ENCODE results near the gene IL10RB. TPM values are rescaled to one million over a fixed set of nuclear protein-coding genes. Genes with fewer than 3 reads are reported as not detected.

The IL10RB gene
- total and polyA plus RNA-seq, 2 of the 13 experiments (the other 11 are each of a cell fraction or from before 2014, with no cell fraction given): 17.4 to 18.2 TPM

GRCh38 chr21:33230545-33231324 lies 35.4 kb upstream of the IL10RB start (continued):
- TF ChIP-seq TEF (CRISPR knock-in tag; IDR thresholded peaks at IDR 0.05) (no peak), SMYD3 (CRISPR knock-in tag; IDR thresholded peaks at IDR 0.05) (no peak), NR2F6 (IDR thresholded peaks at IDR 0.05) (peak; percentile 55), NR2F6 (CRISPR knock-in tag; IDR thresholded peaks at IDR 0.05) (no peak), E2F1 (CRISPR knock-in tag; IDR thresholded peaks at IDR 0.05) (no peak), ZFP91 (CRISPR knock-in tag; IDR thresholded peaks at IDR 0.05; ENCODE audit: borderline replicate concordance) (peak; percentile 67; the same call in 1 of the 2 replicates), POLR2AphosphoS2 (IDR thresholded peaks at IDR 0.05; ENCODE audit: low read depth, low read length) (no peak), SSRP1 (CRISPR knock-in tag; IDR thresholded peaks at IDR 0.05) (no peak), ZNF18 (CRISPR knock-in tag; IDR thresholded peaks at IDR 0.05; ENCODE audit: insufficient replicate concordance) (no peak), ZNF225 (CRISPR knock-in tag; IDR thresholded peaks at IDR 0.05) (no peak), EZH2 (conservative IDR thresholded peaks at IDR 0.05; ENCODE audit: low read depth, low read length) (no peak), ZNF891 (CRISPR knock-in tag; IDR thresholded peaks at IDR 0.05) (no peak), BHLHE40 (IDR thresholded peaks at IDR 0.05; ENCODE audit: low read length) (no peak), ZNF468 (CRISPR knock-in tag; IDR thresholded peaks at IDR 0.05) (no peak), TEAD2 (CRISPR knock-in tag; IDR thresholded peaks at IDR 0.05) (no peak), ZNF451 (CRISPR knock-in tag; IDR thresholded peaks at IDR 0.05) (0 out of 2 replicates have a peak, but pooled peaks have one; percentile 13), NCOR1 (IDR thresholded peaks at IDR 0.05; ENCODE audit: borderline replicate concordance, low read length) (no peak), RXRB (CRISPR knock-in tag; IDR thresholded peaks at IDR 0.05; ENCODE audit: borderline replicate concordance) (0 out of 2 replicates have a peak, but pooled peaks have one; percentile 22), ZNF496 (CRISPR knock-in tag; IDR thresholded peaks at IDR 0.05; ENCODE audit: insufficient replicate concordance) (no peak), HMG20A (CRISPR knock-in tag; IDR thresholded peaks at IDR 0.05; ENCODE audit: borderline replicate concordance) (no peak), SALL1 (CRISPR knock-in tag; IDR thresholded peaks at IDR 0.05) (peak; percentile 30; the same call in 1 of the 2 replicates), KDM5B (CRISPR knock-in tag; IDR thresholded peaks at IDR 0.05; ENCODE audit: borderline replicate concordance) (no peak; the same call in 1 of the 2 replicates), ZNF3 (CRISPR knock-in tag; IDR thresholded peaks at IDR 0.05) (no peak), NFIB (CRISPR knock-in tag; IDR thresholded peaks at IDR 0.05; ENCODE audit: borderline replicate concordance) (no peak), ZBTB7B (CRISPR knock-in tag; IDR thresholded peaks at IDR 0.05) (peak; percentile 68; the same call in 1 of the 2 replicates), GZF1 (CRISPR knock-in tag; IDR thresholded peaks at IDR 0.05) (no peak), ZNF263 (CRISPR knock-in tag; IDR thresholded peaks at IDR 0.05) (no peak), SALL2 (CRISPR knock-in tag; IDR thresholded peaks at IDR 0.05) (no peak)
